ENCODE measurements around the gene C4orf50. TPM values are rescaled to one million over a fixed set of nuclear protein-coding genes. Genes with fewer than 3 reads are reported as not detected.

The C4orf50 gene
- total and polyA plus RNA-seq, 2 of the 4 experiments (the other 2 are of a cell fraction): not detected

GRCh38 chr4:5884796-5885195 lies 133.4 kb downstream of the C4orf50 start:
- WGBS, 2 experiments (ENCODE audit: extremely low coverage in 2 of 2, insufficient read length in 1 of 2): no CpG with 5 or more reads among the region's 7 CpGs
- dilution Hi-C loops (cut with HindIII; ENCODE audit: low sequenced_read_pairs, unreplicated experiment) (no loop called here), intact Hi-C loops (cut with micrococcal nuclease) (loop anchor here (5.0 kb wide), 1 partner anchor 177 kb away; the partner anchor contains the start of gene EVC2), in situ Hi-C loops (cut with MboI; ENCODE audit: low sequenced_read_pairs) (no loop called here)
- Histone ChIP-seq H4K20me1 (ENCODE audit: insufficient read depth, low read length) (no peaks in the 10 kb centered on the region; the same call in 1 of the 2 replicates), H3K4me3 (ENCODE audit: insufficient read depth, low read depth, low read length) (no peak overlapping the region), H2AFZ (replicated peaks; ENCODE audit: low read length, poor library complexity) (no peak overlapping the region), H3K79me1 (ENCODE audit: low read depth in 1 of 2, low read length in 2 of 2) (no peaks in the 10 kb centered on the region), H3K9me1 (ENCODE audit: insufficient read depth, low read length) (no peaks in the 10 kb centered on the region), H2BK15ac (ENCODE audit: low read depth, low read length) (no peak overlapping the region), H2BK20ac (ENCODE audit: low read depth, low read length) (no peak overlapping the region), H3K18ac (ENCODE audit: low read depth, low read length) (no peak overlapping the region), H2AK5ac (ENCODE audit: low read depth, low read length) (no peak overlapping the region), H3K14ac (replicated peaks; ENCODE audit: low read depth, low read length) (no peak overlapping the region), H3K4ac (ENCODE audit: low read depth, low read length) (no peak overlapping the region), H4K8ac (ENCODE audit: low read depth in 2 of 2, low read length in 2 of 2) (no peak overlapping the region), H2BK5ac (ENCODE audit: low read depth, low read length, poor library complexity, severe bottlenecking) (no peak overlapping the region), H3K23ac (ENCODE audit: low read depth, low read length) (no peak overlapping the region), H4K5ac (ENCODE audit: low read depth, low read length) (no peak overlapping the region), H2AK9ac (replicated peaks; ENCODE audit: low read depth, low read length, poor library complexity) (no peak overlapping the region), H2BK120ac (ENCODE audit: low read depth, low read length) (no peak overlapping the region), H3K9me3 (ENCODE audit: control insufficient read depth, insufficient read depth, low read length) (no peaks in the 10 kb centered on the region), H4K91ac (ENCODE audit: insufficient read depth, low read depth, low read length) (no peak overlapping the region), H3K4me2 (ENCODE audit: low read depth, low read length) (no peak overlapping the region), H3K4me1 (ENCODE audit: control insufficient read depth, insufficient read depth, low read length) (no peaks in the 10 kb centered on the region), H3K27ac (ENCODE audit: insufficient read depth, low read length) (no peak overlapping the region), H3K9ac (ENCODE audit: low read depth, low read length) (no peak overlapping the region), H3K56ac (ENCODE audit: extremely low read depth, insufficient read depth, low read length) (no peak overlapping the region), H3K27me3 (ENCODE audit: control insufficient read depth, insufficient read depth, low read length) (peaks cover 18% of the 10 kb centered on the region), H3K36me3 (ENCODE audit: control insufficient read depth, insufficient read depth, low read length) (no peaks in the 10 kb centered on the region)
- no TSS peak for BruUV-seq (replicated peaks)
- TF ChIP-seq CEBPB (IDR thresholded peaks at IDR 0.05; ENCODE audit: low read depth, low read length) (no peak), CHD1 (IDR thresholded peaks at IDR 0.05; ENCODE audit: low read depth, low read length) (no peak), MAFK (IDR thresholded peaks at IDR 0.05; ENCODE audit: low read depth, low read length) (no peak), MXI1 (IDR thresholded peaks at IDR 0.05; ENCODE audit: borderline replicate concordance, low read depth, low read length) (no peak), ELK1 (IDR thresholded peaks at IDR 0.05; ENCODE audit: borderline replicate concordance, low read depth, low read length) (no peak), FOS (IDR thresholded peaks at IDR 0.05; ENCODE audit: low read depth, low read length) (no peak), BHLHE40 (IDR thresholded peaks at IDR 0.05; ENCODE audit: low read depth, low read length) (no peak), MAZ (IDR thresholded peaks at IDR 0.05; ENCODE audit: borderline replicate concordance, low read depth, low read length) (no peak), SMC3 (IDR thresholded peaks at IDR 0.05; ENCODE audit: low read depth, low read length) (no peak), CTCF (conservative IDR thresholded peaks at IDR 0.05; ENCODE audit: low read depth, low read length) (no peak), RFX5 (IDR thresholded peaks at IDR 0.05; ENCODE audit: low read depth, low read length) (no peak), RCOR1 (IDR thresholded peaks at IDR 0.05; ENCODE audit: insufficient replicate concordance, low read length) (no peak), NFE2L2 (IDR thresholded peaks at IDR 0.05; ENCODE audit: low read depth, low read length) (no peak)
- ATAC-seq (ENCODE audit: low read depth) (no peak), DNase-seq (no peak)
- ChIA-PET CTCF (no interaction called here), POLR2A (ENCODE audit: unreplicated experiment) (no interaction called here)

Measured in IMR-90 (cell line).